ENCODE data around the gene ZNF532. TPM values are rescaled to one million over a fixed set of nuclear protein-coding genes. Genes with fewer than 3 reads are reported as not detected.

The ZNF532 gene
- polyA plus RNA-seq, 3 donors: 0.76 to 18.5 (median 1.7) TPM

DNA sequence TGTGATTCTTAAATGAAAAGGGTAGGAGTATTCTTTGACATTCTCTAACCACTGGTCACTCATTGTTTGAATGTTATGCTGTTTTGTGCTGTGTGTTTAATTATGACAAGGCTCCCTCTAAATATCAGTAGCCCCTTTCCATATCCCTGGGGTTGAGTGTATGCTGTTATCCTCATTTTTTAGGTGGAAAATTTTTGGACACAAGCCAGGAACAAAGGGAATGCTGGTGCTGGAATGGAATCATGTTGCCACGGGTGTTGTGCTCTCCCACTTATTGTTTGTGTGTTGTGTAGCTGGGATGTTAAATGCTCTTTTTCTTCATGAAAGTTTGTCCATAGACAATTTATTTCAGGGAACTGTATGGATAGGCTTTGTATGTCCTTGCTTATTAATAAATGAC, 43.3 kb downstream of the ZNF532 start:
- no peak overlapping the region for H3K9ac ChIP-seq (ENCODE audit: insufficient read depth, low read length, poor library complexity, severe bottlenecking)
- TF ChIP-seq, protein P1, sequence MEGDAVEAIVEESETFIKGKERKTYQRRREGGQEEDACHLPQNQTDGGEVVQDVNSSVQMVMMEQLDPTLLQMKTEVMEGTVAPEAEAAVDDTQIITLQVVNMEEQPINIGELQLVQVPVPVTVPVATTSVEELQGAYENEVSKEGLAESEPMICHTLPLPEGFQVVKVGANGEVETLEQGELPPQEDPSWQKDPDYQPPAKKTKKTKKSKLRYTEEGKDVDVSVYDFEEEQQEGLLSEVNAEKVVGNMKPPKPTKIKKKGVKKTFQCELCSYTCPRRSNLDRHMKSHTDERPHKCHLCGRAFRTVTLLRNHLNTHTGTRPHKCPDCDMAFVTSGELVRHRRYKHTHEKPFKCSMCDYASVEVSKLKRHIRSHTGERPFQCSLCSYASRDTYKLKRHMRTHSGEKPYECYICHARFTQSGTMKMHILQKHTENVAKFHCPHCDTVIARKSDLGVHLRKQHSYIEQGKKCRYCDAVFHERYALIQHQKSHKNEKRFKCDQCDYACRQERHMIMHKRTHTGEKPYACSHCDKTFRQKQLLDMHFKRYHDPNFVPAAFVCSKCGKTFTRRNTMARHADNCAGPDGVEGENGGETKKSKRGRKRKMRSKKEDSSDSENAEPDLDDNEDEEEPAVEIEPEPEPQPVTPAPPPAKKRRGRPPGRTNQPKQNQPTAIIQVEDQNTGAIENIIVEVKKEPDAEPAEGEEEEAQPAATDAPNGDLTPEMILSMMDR (IDR thresholded peaks at IDR 0.05): no peak

DNA sequence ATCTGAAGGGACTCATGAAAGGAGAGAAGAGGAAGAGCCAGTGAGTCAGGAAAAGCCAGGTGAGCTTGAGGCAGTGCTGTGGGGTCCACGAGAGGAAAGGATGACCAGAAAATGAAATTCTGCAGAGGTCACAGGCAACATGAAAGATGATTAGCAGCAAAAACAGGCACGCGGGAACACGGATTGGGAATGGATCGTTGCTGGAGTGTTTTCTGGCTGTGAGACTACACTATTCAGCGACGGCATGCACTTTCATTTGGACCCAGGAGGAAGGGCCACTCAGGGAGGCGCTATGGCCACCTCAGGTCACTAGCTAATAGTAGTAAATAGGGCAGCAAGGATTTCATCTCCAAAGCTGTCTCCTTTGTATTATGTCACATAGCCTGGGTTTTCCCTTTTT, 44.8 kb downstream of the ZNF532 start:
- Histone ChIP-seq H3K9ac (ENCODE audit: insufficient read depth, low read length, poor library complexity, severe bottlenecking) (no peak overlapping the region), H3K79me2 (ENCODE audit: insufficient read depth, low read length) (no peaks in the 10 kb centered on the region), H3K4me3 (replicated peaks in 1 of 3; ENCODE audit: low read depth in 2 of 3, low read length in 3 of 3) (no peak overlapping the region), H4K20me1 (ENCODE audit: insufficient read depth, low read length) (no peaks in the 10 kb centered on the region), H3K36me3 (replicated peaks in 1 of 2; ENCODE audit: control insufficient read depth in 1 of 2, insufficient read depth in 2 of 2, low read length in 2 of 2) (no peaks in the 10 kb centered on the region), H2AFZ (ENCODE audit: insufficient read depth, low read depth, low read length, poor library complexity, severe bottlenecking) (no peak overlapping the region), H3K4me2 (replicated peaks; ENCODE audit: extremely low read depth, low read length, poor library complexity, severe bottlenecking) (no peak overlapping the region), H3K9me3 (replicated peaks in 1 of 2; ENCODE audit: control insufficient read depth in 1 of 2, insufficient read depth in 1 of 2, low read length in 2 of 2) (no peaks in the 10 kb centered on the region), H3K4me1 (ENCODE audit: control insufficient read depth in 1 of 2, insufficient read depth in 2 of 2, low read length in 2 of 2) (no peaks in the 10 kb centered on the region), H3K27me3 (ENCODE audit: control insufficient read depth in 2 of 2, insufficient read depth in 2 of 2, low read length in 2 of 2) (no peaks in the 10 kb centered on the region), H3K27ac (ENCODE audit: low read depth in 1 of 2, low read length in 2 of 2) (no peak overlapping the region)
- Mint-ChIP-seq H3K4me3 (no peak overlapping the region), H3K4me1 (peaks cover 6% of the 10 kb centered on the region), H3K27me3 (ENCODE audit: low read depth in 3 of 3) (peaks cover 0 to 9% (median 4%) of the 10 kb centered on the region in 3 donors), H3K9me3 (no peaks in the 10 kb centered on the region), H3K27ac (no peak overlapping the region), H3K36me3 (peaks cover 0 to 25% of the 10 kb centered on the region in 2 donors)
- intact Hi-C loops (cut with micrococcal nuclease): no loop called here
- no peak for DNase-seq
- TF ChIP-seq, protein P1 (IDR thresholded peaks at IDR 0.05): no peak
- 97% methylated on average over 8 of the region's 8 CpGs for WGBS (ENCODE audit: insufficient coverage)

More for the DNA sequence above, 43.3 kb downstream of the ZNF532 start:
- DNase-seq: no peak
- Histone ChIP-seq H3K36me3 (replicated peaks in 1 of 2; ENCODE audit: control insufficient read depth in 1 of 2, insufficient read depth in 2 of 2, low read length in 2 of 2) (no peaks in the 10 kb centered on the region), H3K4me3 (replicated peaks in 1 of 3; ENCODE audit: low read depth in 2 of 3, low read length in 3 of 3) (no peak overlapping the region), H3K79me2 (ENCODE audit: insufficient read depth, low read length) (no peaks in the 10 kb centered on the region), H3K4me2 (replicated peaks; ENCODE audit: extremely low read depth, low read length, poor library complexity, severe bottlenecking) (no peak overlapping the region), H3K27me3 (ENCODE audit: control insufficient read depth in 2 of 2, insufficient read depth in 2 of 2, low read length in 2 of 2) (no peaks in the 10 kb centered on the region), H3K27ac (ENCODE audit: low read depth in 1 of 2, low read length in 2 of 2) (no peak overlapping the region), H4K20me1 (ENCODE audit: insufficient read depth, low read length) (no peaks in the 10 kb centered on the region), H2AFZ (ENCODE audit: insufficient read depth, low read depth, low read length, poor library complexity, severe bottlenecking) (no peak overlapping the region), H3K4me1 (ENCODE audit: control insufficient read depth in 1 of 2, insufficient read depth in 2 of 2, low read length in 2 of 2) (peaks cover 0 to 3% of the 10 kb centered on the region in 2 donors), H3K9me3 (replicated peaks in 1 of 2; ENCODE audit: control insufficient read depth in 1 of 2, insufficient read depth in 1 of 2, low read length in 2 of 2) (no peaks in the 10 kb centered on the region)
- Mint-ChIP-seq H3K9me3 (peaks cover 0 to 3% (median 0%) of the 10 kb centered on the region in 7 donors), H3K36me3 (peaks cover 0 to 25% of the 10 kb centered on the region in 2 donors), H3K27ac (no peak overlapping the region), H3K4me3 (no peak overlapping the region), H3K4me1 (peaks cover 5% of the 10 kb centered on the region), H3K27me3 (ENCODE audit: low read depth in 3 of 3) (peaks cover 0 to 9% (median 4%) of the 10 kb centered on the region in 3 donors)
- intact Hi-C loops (cut with micrococcal nuclease): no loop called here
- no CpG with 5 or more reads among the region's 1 CpG for WGBS (ENCODE audit: insufficient coverage)

Measured in CD14-positive monocyte (primary cell).